SK-N-SH treated with all-trans-retinoic acid at 6 μM for 48 hours (cell line): ENCODE measurements around the gene LMF2.

Source experiments
- ARNTL ChIP-seq: fragments of 450-650 bp; formaldehyde crosslinking; IDR thresholded peaks from 2 replicates; pipeline ENCODE4 v1.5.0; 2020; ENCODE audit warnings: low read depth, mild to moderate bottlenecking, moderate library complexity, borderline replicate concordance
- CSDC2 ChIP-seq: fragments of 250-450 bp; sonication (Bioruptor Pico); IDR thresholded peaks from 2 replicates; pipeline ENCODE4 v1.5.0; 2020; ENCODE audit warnings: mild to moderate bottlenecking, moderate library complexity
- ESRRG ChIP-seq: fragments of 250-450 bp; sonication (Bioruptor Pico); IDR thresholded peaks from 2 replicates; pipeline ENCODE4 v1.6.1; 2021; ENCODE audit warnings: mild to moderate bottlenecking
- ISL1 ChIP-seq: fragments of 250-450 bp; sonication (Bioruptor Pico); IDR thresholded peaks from 2 replicates; pipeline ENCODE4 v2.1.2; 2022; ENCODE audit warnings: mild to moderate bottlenecking, moderate library complexity
- OSR1 ChIP-seq: fragments of 250-450 bp; sonication (Bioruptor Pico); IDR thresholded peaks from 2 replicates; pipeline ENCODE4 v1.8.0; 2022; ENCODE audit warnings: moderate library complexity, mild to moderate bottlenecking, inconsistent platforms
- PPARA ChIP-seq: fragments of 250-450 bp; sonication (Bioruptor Pico); IDR thresholded peaks from 2 replicates; pipeline ENCODE4 v1.5.0; 2020; ENCODE audit warnings: mild to moderate bottlenecking, borderline replicate concordance
- SNAI2 ChIP-seq: fragments of 250-450 bp; sonication (Bioruptor Pico); IDR thresholded peaks from 2 replicates; pipeline ENCODE4 v1.5.0; 2020; ENCODE audit warnings: mild to moderate bottlenecking, moderate library complexity
- ZFP3 ChIP-seq: fragments of 250-450 bp; sonication (Bioruptor Pico); IDR thresholded peaks from 2 replicates; pipeline ENCODE4 v1.5.0; 2020; ENCODE audit warnings: mild to moderate bottlenecking, moderate library complexity
- ZNF70 ChIP-seq: fragments of 450-650 bp; formaldehyde crosslinking; IDR thresholded peaks from 2 replicates; pipeline ENCODE4 v1.5.0; 2020; ENCODE audit warnings: mild to moderate bottlenecking, moderate library complexity
- ZNF8 ChIP-seq: fragments of 450-650 bp; formaldehyde crosslinking; IDR thresholded peaks from 2 replicates; pipeline ENCODE4 v1.5.0; 2020; ENCODE audit warnings: mild to moderate bottlenecking, moderate library complexity
- TF ChIP-seq, protein P1 (sequence below): fragments of 250-450 bp; sonication (Bioruptor Pico); IDR thresholded peaks from 2 replicates; pipeline ENCODE4 v1.8.0; 2021; ENCODE audit warnings: low read depth, mild to moderate bottlenecking, moderate library complexity, borderline replicate concordance

DNA sequence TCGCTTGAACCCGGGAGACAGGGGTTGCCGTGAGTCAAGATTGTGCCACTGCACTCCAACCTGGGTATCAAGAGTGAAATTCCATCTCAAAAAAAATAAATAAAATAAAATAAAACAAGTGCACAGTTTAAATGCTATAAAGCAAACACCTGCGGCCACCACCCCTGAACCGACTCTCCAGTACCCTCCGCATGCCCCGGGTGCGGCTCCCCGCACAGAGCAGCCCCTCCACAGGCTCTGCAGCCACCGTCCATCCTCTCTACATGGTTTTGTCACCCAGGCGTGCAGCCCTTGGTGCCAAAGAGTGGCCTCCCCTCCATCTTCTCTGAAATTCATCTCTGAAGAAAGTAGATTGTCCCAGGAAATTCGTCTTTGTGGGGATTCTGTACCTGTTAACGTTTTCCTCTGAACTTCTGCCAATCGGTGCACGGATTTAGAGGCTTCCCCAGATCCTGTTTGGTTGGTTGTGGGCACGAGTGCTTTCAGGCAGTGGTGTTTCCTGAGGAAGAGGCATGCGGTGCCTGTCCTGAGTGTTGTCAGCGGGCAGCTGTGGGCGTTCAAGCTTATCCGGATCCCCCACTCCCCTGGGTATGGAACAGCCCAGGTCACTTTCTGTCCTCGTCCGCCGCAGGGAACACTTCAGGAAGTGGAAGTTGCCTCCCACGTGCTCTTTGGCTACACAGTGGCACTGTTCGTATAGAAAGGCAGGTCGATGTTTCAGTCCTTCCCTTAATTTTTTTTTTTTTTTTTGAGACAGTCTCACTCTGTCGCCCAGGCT is 16.8 kb downstream of the LMF2 start:
- no peak for TF ChIP-seq ZFP3 (CRISPR knock-in tag)
- no peak for TF ChIP-seq OSR1
- TF ChIP-seq ZNF8: no peak
- TF ChIP-seq, protein P1, sequence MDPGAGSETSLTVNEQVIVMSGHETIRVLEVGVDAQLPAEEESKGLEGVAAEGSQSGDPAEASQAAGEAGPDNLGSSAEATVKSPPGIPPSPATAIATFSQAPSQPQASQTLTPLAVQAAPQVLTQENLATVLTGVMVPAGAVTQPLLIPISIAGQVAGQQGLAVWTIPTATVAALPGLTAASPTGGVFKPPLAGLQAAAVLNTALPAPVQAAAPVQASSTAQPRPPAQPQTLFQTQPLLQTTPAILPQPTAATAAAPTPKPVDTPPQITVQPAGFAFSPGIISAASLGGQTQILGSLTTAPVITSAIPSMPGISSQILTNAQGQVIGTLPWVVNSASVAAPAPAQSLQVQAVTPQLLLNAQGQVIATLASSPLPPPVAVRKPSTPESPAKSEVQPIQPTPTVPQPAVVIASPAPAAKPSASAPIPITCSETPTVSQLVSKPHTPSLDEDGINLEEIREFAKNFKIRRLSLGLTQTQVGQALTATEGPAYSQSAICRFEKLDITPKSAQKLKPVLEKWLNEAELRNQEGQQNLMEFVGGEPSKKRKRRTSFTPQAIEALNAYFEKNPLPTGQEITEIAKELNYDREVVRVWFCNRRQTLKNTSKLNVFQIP (CRISPR knock-in tag): no peak
- no peak for TF ChIP-seq ARNTL (CRISPR knock-in tag)
- TF ChIP-seq ESRRG (CRISPR knock-in tag): no peak
- no peak for TF ChIP-seq ZNF70 (CRISPR knock-in tag)
- TF ChIP-seq PPARA (CRISPR knock-in tag): no peak
- TF ChIP-seq CSDC2 (CRISPR knock-in tag): no peak
- no peak for TF ChIP-seq SNAI2 (CRISPR knock-in tag)
- TF ChIP-seq ISL1: no peak
